Pancreas (tissue), 10 donors: ENCODE measurements around the gene EFCAB6. TPM values are rescaled to one million over a fixed set of nuclear protein-coding genes. Genes with fewer than 3 reads are reported as not detected.

ENCODE experiments used
- ATAC-seq, 4 donors: fragments of 200-7000 bp; cut with Tn5 transposase; one replicate each; pipeline versions ENCODE4 v1.8.0 to v1.9.1; 2020; ENCODE audit warnings: mild to moderate bottlenecking in 4 of 4, moderate library complexity in 4 of 4
- DNase-seq, 6 donors: peaks; one replicate each; pipeline ENCODE4 v3.0.0-alpha.2; 2020
- FAIRE-seq: peaks from 2 replicates; lab custom pipeline; 2012; peaks lifted over from hg19 to GRCh38; lab: Jason Lieb, UNC
- H3K27ac ChIP-seq, 4 donors: fragments of 200-600 bp; sonication (generic); 1 replicate in 3 of 4; 2 replicates in 1 of 4; pipeline versions ENCODE4 v1.5.0 to v1.8.0; 2020
- H3K27me3 ChIP-seq, 4 donors: fragments of 200-600 bp; one replicate each; pipeline ENCODE4 v1.8.0; 2021
- H3K36me3 ChIP-seq, 3 donors: fragments of 200-600 bp; sonication (generic) in 1 of 3; one replicate each; pipeline versions ENCODE4 v1.5.0 to v1.8.0; 2020 to 2021
- H3K4me1 ChIP-seq, 3 donors: fragments of 200-600 bp; one replicate each; pipeline ENCODE4 v1.8.0; 2021
- H3K4me3 ChIP-seq, 4 donors: fragments of 200-600 bp; sonication (generic) in 2 of 4; one replicate each; pipeline versions ENCODE4 v1.5.0 to v1.8.0; 2020 to 2021
- H3K9me3 ChIP-seq, 4 donors: fragments of 200-600 bp; one replicate each; pipeline ENCODE4 v1.8.0; 2021
- CTCF ChIP-seq, 4 donors: fragments of 200-600 bp; sonication (generic) in 3 of 4; IDR thresholded peaks; one replicate each; pipeline versions ENCODE4 v1.5.0 to v1.8.0; 2021; ENCODE audit warnings: antibody characterized with exemption in 4 of 4
- WGBS, 2 donors: extraction: QIAGEN DNeasy Blood & Tissue Kit; methylation state at CpG; one replicate each; pipeline ENCODE4 v1.1.7; 2013; 5-methylcytosine and 5-hydroxymethylcytosine counted together
- intact Hi-C, 3 donors: fragments of 100-400 bp; cut with DNase I; formaldehyde crosslinking; loops; one replicate each; pipeline versions ENCODE4 v1.11.1 to v1.14.2; 2022
- polyA plus RNA-seq, 2 donors: library from polyadenylated mRNA; stranded (reverse); fragments of 200-250 nt; gene quantifications; one replicate each; pipeline ENCODE4 v1.2.3, GENCODE V29; 2013
- total RNA-seq, 6 donors: library from RNA; stranded (reverse); fragmentation: NEBNext Ultra II Directional in 4 of 6; extraction: Animal tissue kit (Norgen Biotek cat#: 25700) in 4 of 6; gene quantifications; one replicate each; pipeline versions ENCODE4 v1.2.1 to v1.2.4, GENCODE V29; 2021 to 2023
- donor health status: healthy with polysubstance abuse.
- donor health status: DM: no; HTN: no; CAD: no; lungs with moderate emphysema.
- donor health status: DM: no; HTN: no; CAD: no.
- donor health status: control.
- donor health status: control.
- donor health status: Bipolar disorder and iron deficiency.
- donor health status: DM: yes; HTN: yes; CAD: no.
- donor health status: DM: no; HTN: no; CAD: no.
- donor health status: DM: no; HTN: no; CAD: no.
- donor health status: DM: yes; HTN: yes; CAD: no.

The EFCAB6 gene
- total and polyA plus RNA-seq, 8 donors = 1.6 to 3.4 (median 2.2) TPM

GRCh38 chr22:43628250-43628649 is 183.9 kb downstream of the EFCAB6 start:
- DNase-seq (no peak), ATAC-seq (no peak), FAIRE-seq (no peak)
- H3K4me1 ChIP-seq = no peaks in the 10 kb centered on the region
- intact Hi-C loops = no loop called here
- H3K9me3 ChIP-seq = no peaks in the 10 kb centered on the region
- no peaks in the 10 kb centered on the region for H3K36me3 ChIP-seq
- H3K4me3 ChIP-seq = no peak overlapping the region
- TF ChIP-seq CTCF (IDR thresholded peaks at IDR 0.05) = no peak
- no peaks in the 10 kb centered on the region for H3K27me3 ChIP-seq
- no peak overlapping the region for H3K27ac ChIP-seq
- 71 to 79% methylated on average over 16 of the region's 16 CpGs for whole genome bisulfite sequencing, 2 donors

GRCh38 chr22:43627485-43628213 is 184.5 kb downstream of the EFCAB6 start:
- no peak for FAIRE-seq
- no peak for TF ChIP-seq CTCF (IDR thresholded peaks at IDR 0.05)
- intact Hi-C loops = no loop called here
- no peak for DNase-seq
- Histone ChIP-seq H3K27me3 (no peaks in the 10 kb centered on the region), H3K36me3 (no peaks in the 10 kb centered on the region), H3K27ac (no peak overlapping the region), H3K4me3 (no peak overlapping the region), H3K9me3 (no peaks in the 10 kb centered on the region), H3K4me1 (no peaks in the 10 kb centered on the region)
- no peak for ATAC-seq
- 84 to 85% methylated on average over 13 of the region's 13 CpGs for WGBS, 2 donors

GRCh38 chr22:43625242-43625641 is 186.9 kb downstream of the EFCAB6 start:
- Histone ChIP-seq H3K27me3 (no peaks in the 10 kb centered on the region), H3K4me1 (no peaks in the 10 kb centered on the region), H3K4me3 (no peak overlapping the region), H3K9me3 (no peaks in the 10 kb centered on the region), H3K27ac (no peak overlapping the region), H3K36me3 (no peaks in the 10 kb centered on the region)
- ATAC-seq (no peak), DNase-seq (no peak), FAIRE-seq (no peak)
- intact Hi-C loops = no loop called here
- 87 to 92% methylated on average over 10 of the region's 10 CpGs for WGBS, 2 donors
- TF ChIP-seq CTCF (IDR thresholded peaks at IDR 0.05) = no peak

GRCh38 chr22:43624144-43624998 is 187.7 kb downstream of the EFCAB6 start:
- DNase-seq (no peak), ATAC-seq (no peak), FAIRE-seq (no peak)
- intact Hi-C loops = no loop called here
- H3K27ac ChIP-seq = no peak overlapping the region
- no peak for TF ChIP-seq CTCF (IDR thresholded peaks at IDR 0.05)
- 83 to 86% methylated on average over 15 of the region's 15 CpGs for WGBS, 2 donors
- H3K27me3 ChIP-seq = no peaks in the 10 kb centered on the region
- H3K4me3 ChIP-seq = no peak overlapping the region
- no peaks in the 10 kb centered on the region for H3K9me3 ChIP-seq
- no peaks in the 10 kb centered on the region for H3K4me1 ChIP-seq
- no peaks in the 10 kb centered on the region for H3K36me3 ChIP-seq
